Adrenal gland (tissue), 12 donors: ENCODE results near the gene CCDC69. TPM values are rescaled to one million over a fixed set of nuclear protein-coding genes. Genes with fewer than 3 reads are reported as not detected.
"Not testable (repeated sequence)": the region's sequence is repeated elsewhere in the genome, so short reads cannot be mapped to it uniquely, and the experiment has no call there.

ENCODE experiments used
- DNase-seq, 7 donors: peaks; one replicate each; pipeline ENCODE4 v3.0.0-alpha.2; 2019 to 2020
- H3K27ac ChIP-seq, 5 donors: fragments of 200-600 bp; sonication (generic) in 4 of 5; 1 replicate in 3 of 5; 2 replicates in 2 of 5; pipeline versions ENCODE4 v1.5.1 to v1.8.0; 2016 to 2020; ENCODE audit warnings: mild to moderate bottlenecking in 1 of 5
- H3K27me3 ChIP-seq: fragments of 200-600 bp; 2 replicates; pipeline ENCODE4 v1.8.0; 2021
- H3K36me3 ChIP-seq, 2 donors: fragments of 200-600 bp; replicated peaks in 1 of 2; 1 replicate in 1 of 2; 2 replicates in 1 of 2; pipeline versions ENCODE4 v1.5.1 to v1.8.0; 2018 to 2022
- H3K4me1 ChIP-seq, 2 donors: fragments of 200-600 bp; replicated peaks in 1 of 2; 1 replicate in 1 of 2; 2 replicates in 1 of 2; pipeline versions ENCODE4 v1.5.1 to v1.8.0; 2018 to 2021
- H3K4me3 ChIP-seq, 4 donors: fragments of 200-600 bp; sonication (generic) in 3 of 4; one replicate each; pipeline ENCODE4 v1.5.1; 2016 to 2018
- H3K9me3 ChIP-seq, 3 donors: fragments of 200-600 bp; sonication (generic) in 1 of 3; replicated peaks in 1 of 3; 1 replicate in 2 of 3; 2 replicates in 1 of 3; pipeline versions ENCODE4 v1.5.1 to v1.8.0; 2016 to 2021
- CTCF ChIP-seq, 6 experiments: fragments of 450-650 bp in 4 of 6; fragments of 200-600 bp in 2 of 6; sonication (generic) in 1 of 6; IDR thresholded peaks; 1 replicate in 5 of 6; 2 replicates in 1 of 6; pipeline versions ENCODE4 v1.5.1 to v1.8.0; 2016 to 2021; ENCODE audit warnings: antibody characterized with exemption in 6 of 6, mild to moderate bottlenecking in 2 of 6, moderate library complexity in 1 of 6
- POLR2A ChIP-seq, 2 donors: fragments of 450-650 bp; IDR thresholded peaks; one replicate each; pipeline ENCODE4 v1.6.1; 2017; ENCODE audit warnings: antibody characterized with exemption in 2 of 2, mild to moderate bottlenecking in 2 of 2, moderate library complexity in 1 of 2
- WGBS, 4 donors: extraction: QIAGEN DNeasy Blood & Tissue Kit in 2 of 4; methylation state at CpG; one replicate each; pipeline versions ENCODE4 v1.1.5 to v1.1.7; 2013 to 2017; 5-methylcytosine and 5-hydroxymethylcytosine counted together
- intact Hi-C, 2 donors: fragments of 100-400 bp; cut with DNase I; formaldehyde crosslinking; loops; one replicate each; pipeline versions ENCODE4 v1.14.1 to v1.15.0; 2022 to 2023
- polyA plus RNA-seq, 3 donors: library from polyadenylated mRNA; stranded (reverse); fragments of 200-250 nt in 2 of 3; fragments of 350-450 nt in 1 of 3; fragmentation: Illumina TruSeq in 1 of 3; extraction: RNeasy Lipid Tissue Mini Kit (QIAGEN cat#74804) in 1 of 3; gene quantifications; one replicate each; pipeline ENCODE4 v1.2.3, GENCODE V29; 2013 to 2014
- total RNA-seq, 9 donors: library from RNA; depleted of rRNA in 4 of 9; stranded (reverse); fragments of >200 nt in 4 of 9; fragments of 120-200 nt in 1 of 9; fragmentation: NEBNext Ultra II Directional in 1 of 9; extraction: Animal tissue kit (Norgen Biotek cat#: 25700) in 1 of 9; gene quantifications; one replicate each; pipeline versions ENCODE4 v1.1.0 to v1.2.4, GENCODE V29; 2013 to 2023
- donor health status: healthy with polysubstance abuse.
- donor health status: Bipolar disorder and iron deficiency.
- donor health status: DM: yes; HTN: yes; CAD: no.
- donor health status: DM: no; HTN: no; CAD: no.
- donor health status: DM: no; HTN: no; CAD: no.
- donor health status: DM: yes; HTN: yes; CAD: no.

The CCDC69 gene
- total and polyA plus RNA-seq, 12 donors = 76.1 to 241 (median 174) TPM

- intact Hi-C loops = no loop called here
- no peaks in the 10 kb centered on the region for H3K27me3 ChIP-seq
- TF ChIP-seq CTCF (IDR thresholded peaks at IDR 0.05) = no peak
- TF ChIP-seq POLR2A (IDR thresholded peaks at IDR 0.05) = no peak
- no peaks in the 10 kb centered on the region for H3K9me3 ChIP-seq
- no peak overlapping the region for H3K27ac ChIP-seq
- H3K36me3 ChIP-seq = peaks cover 0 to 18% of the 10 kb centered on the region in 2 donors
- WGBS, 4 donors = 65 to 91% (median 86%) methylated on average over 6 of the region's 6 CpGs
- DNase-seq = peak in 1 of 7 donors; percentile 15
- no peak overlapping the region for H3K4me3 ChIP-seq
- peaks cover 0 to 8% of the 10 kb centered on the region in 2 donors for H3K4me1 ChIP-seq
Observed at GRCh38 chr5:151180291-151180690, 43.6 kb downstream of the CCDC69 start.

- Histone ChIP-seq H3K4me3 (no peak overlapping the region), H3K9me3 (no peaks in the 10 kb centered on the region), H3K36me3 (peaks cover 0 to 13% of the 10 kb centered on the region in 2 donors), H3K27ac (no peak overlapping the region), H3K27me3 (no peaks in the 10 kb centered on the region), H3K4me1 (peaks cover 0 to 8% of the 10 kb centered on the region in 2 donors)
- intact Hi-C loops = loop anchor here (5.0 to 10.0 kb wide), 2 partner anchors 55 to 63 kb away; no protein-coding TSS in a partner anchor
- WGBS, 4 donors = 95 to 100% (median 97%) methylated on average over 3 to 4 of the region's 4 CpGs
- DNase-seq = peak in 2 of 7 donors; percentile 10 to 24
- TF ChIP-seq CTCF (IDR thresholded peaks at IDR 0.05) = no peak
Observed at GRCh38 chr5:151179489-151179840, 44.4 kb downstream of the CCDC69 start.

- Histone ChIP-seq H3K4me3 (no peak overlapping the region), H3K27ac (no peak overlapping the region), H3K36me3 (peaks cover 0 to 11% of the 10 kb centered on the region in 2 donors), H3K9me3 (no peaks in the 10 kb centered on the region), H3K4me1 (peaks cover 0 to 8% of the 10 kb centered on the region in 2 donors), H3K27me3 (no peaks in the 10 kb centered on the region)
- DNase-seq = peak in 2 of 7 donors; percentile 8 to 35
- intact Hi-C loops = loop anchor here (5.0 to 10.0 kb wide), 2 partner anchors 56 to 63 kb away; no protein-coding TSS in a partner anchor
- no peak for TF ChIP-seq CTCF (IDR thresholded peaks at IDR 0.05)
- no peak for TF ChIP-seq POLR2A (IDR thresholded peaks at IDR 0.05)
- WGBS, 4 donors = 84 to 97% (median 87%) methylated on average over 5 of the region's 5 CpGs
Observed at GRCh38 chr5:151178777-151179488, 45.0 kb downstream of the CCDC69 start.

- no peaks in the 10 kb centered on the region for H3K9me3 ChIP-seq
- H3K4me3 ChIP-seq = no peak overlapping the region
- H3K27me3 ChIP-seq = no peaks in the 10 kb centered on the region
- intact Hi-C loops = loop anchor here (5.0 to 10.0 kb wide), 2 partner anchors 56 to 64 kb away; no protein-coding TSS in a partner anchor
- no peak overlapping the region for H3K27ac ChIP-seq
- DNase-seq = peak in 1 of 7 donors; percentile 24
- no peak for TF ChIP-seq POLR2A (IDR thresholded peaks at IDR 0.05)
- no peak for TF ChIP-seq CTCF (IDR thresholded peaks at IDR 0.05)
- H3K36me3 ChIP-seq = peaks cover 0 to 6% of the 10 kb centered on the region in 2 donors
- WGBS, 4 donors = 76 to 100% (median 100%) methylated on average over 1 of the region's 1 CpG
- peaks cover 0 to 8% of the 10 kb centered on the region in 2 donors for H3K4me1 ChIP-seq
Observed at GRCh38 chr5:151178372-151178771, 45.5 kb downstream of the CCDC69 start.

- not testable (repeated sequence) for H3K9me3 ChIP-seq, H3K27me3 ChIP-seq, H3K27ac ChIP-seq, H3K4me1 ChIP-seq, H3K4me3 ChIP-seq, H3K36me3 ChIP-seq
- 72 to 94% (median 93%) methylated on average over 5 of the region's 5 CpGs for WGBS, 4 donors
- peak in 1 of 7 donors; percentile 29 for DNase-seq
- intact Hi-C loops = loop anchor here (5.0 to 10.0 kb wide), 2 partner anchors 59 to 66 kb away; no protein-coding TSS in a partner anchor
Observed at GRCh38 chr5:151176268-151176667, 47.6 kb downstream of the CCDC69 start.
